Psoas muscle (tissue), 8 donors: ENCODE data around the gene SH3RF2. TPM values are rescaled to one million over a fixed set of nuclear protein-coding genes. Genes with fewer than 3 reads are reported as not detected.

Source experiments
- ATAC-seq, 4 donors: fragments of 200-7000 bp; cut with Tn5 transposase; one replicate each; pipeline ENCODE4 v1.9.1; 2020; ENCODE audit warnings: moderate library complexity in 3 of 4, mild to moderate bottlenecking in 2 of 4
- DNase-seq, 2 donors: peaks; one replicate each; pipeline ENCODE4 v3.0.0-alpha.2; 2020
- H3K27ac ChIP-seq: fragments of 200-600 bp; one replicate; pipeline ENCODE4 v1.8.0; 2022
- H3K27me3 ChIP-seq, 3 donors: fragments of 200-600 bp in 1 of 3; one replicate each; pipeline versions ENCODE4 v1.6.1 to v1.8.0; 2013 to 2022; ENCODE audit warnings: low read length in 2 of 3, mild to moderate bottlenecking in 2 of 3, moderate library complexity in 1 of 3; ENCODE audit not compliant: insufficient read depth in 3 of 3
- H3K36me3 ChIP-seq, 2 donors: fragments of 200-600 bp in 1 of 2; one replicate each; pipeline versions ENCODE4 v1.6.1 to v1.8.0; 2013 to 2022; ENCODE audit warnings: low read depth in 1 of 2, mild to moderate bottlenecking in 1 of 2, moderate library complexity in 1 of 2; ENCODE audit not compliant: insufficient read depth in 1 of 2
- H3K4me1 ChIP-seq: fragments of 200-600 bp; one replicate; pipeline ENCODE4 v1.8.0; 2022
- H3K4me3 ChIP-seq: fragments of 200-600 bp; one replicate; pipeline ENCODE4 v1.8.0; 2022; ENCODE audit warnings: mild to moderate bottlenecking
- H3K9me3 ChIP-seq: fragments of 200-600 bp; one replicate; pipeline ENCODE4 v1.8.0; 2022
- WGBS, 3 donors: extraction: QIAGEN DNeasy Blood & Tissue Kit; methylation state at CpG; one replicate each; pipeline versions ENCODE4 v1.1.6 to v1.1.7; 2013; 5-methylcytosine and 5-hydroxymethylcytosine counted together
- intact Hi-C, 2 donors: fragments of 100-400 bp; cut with DNase I; formaldehyde crosslinking; loops; one replicate each; pipeline versions ENCODE4 v1.11.0 to v1.14.2; 2022
- polyA plus RNA-seq, 3 donors: library from polyadenylated mRNA; stranded (reverse); fragments of 200-250 nt; gene quantifications; one replicate each; pipeline ENCODE4 v1.2.3, GENCODE V29; 2013
- total RNA-seq, 4 donors: library from RNA; stranded (reverse); fragmentation: NEBNext Ultra II Directional in 2 of 4; extraction: Animal tissue kit (Norgen Biotek cat#: 25700) in 2 of 4; gene quantifications; one replicate each; pipeline versions ENCODE4 v1.2.1 to v1.2.4, GENCODE V29; 2021 to 2023
- TF ChIP-seq, protein P1 (sequence below): fragments of 200-600 bp; IDR thresholded peaks from one replicate; pipeline ENCODE4 v1.8.0; 2022; ENCODE audit warnings: antibody characterized with exemption
- donor health status: healthy with polysubstance abuse.
- donor health status: DM: no; HTN: no; CAD: no; lungs with moderate emphysema.
- donor health status: Bipolar disorder and iron deficiency.
- donor health status: healthy.
- donor health status: DM: yes; HTN: yes; CAD: no.
- donor health status: DM: no; HTN: no; CAD: no.
- donor health status: DM: no; HTN: no; CAD: no.
- donor health status: DM: yes; HTN: yes; CAD: no.

The SH3RF2 gene
- total and polyA plus RNA-seq, 7 donors: 1.1 to 64.1 (median 24.3) TPM

DNA sequence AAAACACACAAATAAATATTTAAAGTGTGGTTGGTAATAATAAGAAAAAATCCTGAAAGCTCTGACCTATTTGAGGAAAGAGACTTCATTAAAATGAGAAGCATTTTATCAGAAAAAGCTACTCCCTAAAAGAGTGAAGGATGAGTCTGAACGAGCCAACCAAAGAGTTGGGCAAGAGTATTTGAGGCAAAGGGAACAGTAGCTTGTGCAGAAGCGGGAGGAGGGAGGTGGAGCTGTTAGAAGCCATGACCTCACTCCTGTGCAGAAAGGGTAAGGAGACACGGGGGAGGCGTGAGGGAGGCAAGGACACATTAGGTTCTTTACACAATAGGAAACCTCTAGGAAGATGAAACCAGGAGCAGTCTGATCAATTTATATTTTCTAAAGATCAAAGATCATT is 29.4 kb downstream of the SH3RF2 start:
- H3K4me1 ChIP-seq: no peaks in the 10 kb centered on the region
- TF ChIP-seq, protein P1, sequence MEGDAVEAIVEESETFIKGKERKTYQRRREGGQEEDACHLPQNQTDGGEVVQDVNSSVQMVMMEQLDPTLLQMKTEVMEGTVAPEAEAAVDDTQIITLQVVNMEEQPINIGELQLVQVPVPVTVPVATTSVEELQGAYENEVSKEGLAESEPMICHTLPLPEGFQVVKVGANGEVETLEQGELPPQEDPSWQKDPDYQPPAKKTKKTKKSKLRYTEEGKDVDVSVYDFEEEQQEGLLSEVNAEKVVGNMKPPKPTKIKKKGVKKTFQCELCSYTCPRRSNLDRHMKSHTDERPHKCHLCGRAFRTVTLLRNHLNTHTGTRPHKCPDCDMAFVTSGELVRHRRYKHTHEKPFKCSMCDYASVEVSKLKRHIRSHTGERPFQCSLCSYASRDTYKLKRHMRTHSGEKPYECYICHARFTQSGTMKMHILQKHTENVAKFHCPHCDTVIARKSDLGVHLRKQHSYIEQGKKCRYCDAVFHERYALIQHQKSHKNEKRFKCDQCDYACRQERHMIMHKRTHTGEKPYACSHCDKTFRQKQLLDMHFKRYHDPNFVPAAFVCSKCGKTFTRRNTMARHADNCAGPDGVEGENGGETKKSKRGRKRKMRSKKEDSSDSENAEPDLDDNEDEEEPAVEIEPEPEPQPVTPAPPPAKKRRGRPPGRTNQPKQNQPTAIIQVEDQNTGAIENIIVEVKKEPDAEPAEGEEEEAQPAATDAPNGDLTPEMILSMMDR: no peak
- H3K4me3 ChIP-seq: no peak overlapping the region
- DNase-seq (no peak), ATAC-seq (peak; percentile 59 to 89 (median 86))
- no peaks in the 10 kb centered on the region for H3K9me3 ChIP-seq
- WGBS, 3 donors: 48 to 66% (median 48%) methylated on average over 4 of the region's 4 CpGs
- H3K27ac ChIP-seq: no peak overlapping the region
- no peaks in the 10 kb centered on the region for H3K27me3 ChIP-seq
- no peaks in the 10 kb centered on the region for H3K36me3 ChIP-seq
- intact Hi-C loops: no loop called here

DNA sequence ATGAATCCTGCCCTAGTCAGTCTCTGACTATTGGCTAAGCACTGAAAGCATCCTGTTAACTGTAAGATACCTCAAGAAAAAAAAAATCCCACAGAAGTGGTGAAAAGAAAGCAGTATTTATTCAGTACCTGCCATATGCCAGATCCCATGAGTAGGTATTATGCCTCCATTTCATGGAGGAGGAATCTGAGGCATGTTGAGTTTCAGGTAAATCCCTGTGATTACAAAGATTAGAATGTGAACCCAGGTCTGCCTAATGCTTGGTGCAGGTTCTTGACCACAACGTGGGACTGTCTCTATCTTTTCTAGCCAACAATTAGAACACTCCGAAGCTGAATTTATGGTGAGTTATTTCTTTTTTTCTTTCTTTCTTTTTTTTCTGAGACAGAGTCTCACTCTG is 30.9 kb downstream of the SH3RF2 start:
- H3K4me3 ChIP-seq: no peak overlapping the region
- TF ChIP-seq, protein P1: no peak
- WGBS, 3 donors: 77 to 82% (median 81%) methylated on average over 2 of the region's 2 CpGs
- intact Hi-C loops: no loop called here
- H3K9me3 ChIP-seq: no peaks in the 10 kb centered on the region
- no peak for DNase-seq
- H3K27me3 ChIP-seq: no peaks in the 10 kb centered on the region
- no peaks in the 10 kb centered on the region for H3K36me3 ChIP-seq
- H3K4me1 ChIP-seq: no peaks in the 10 kb centered on the region
- H3K27ac ChIP-seq: no peak overlapping the region
- no peak for ATAC-seq

- no peaks in the 10 kb centered on the region for H3K36me3 ChIP-seq
- H3K4me1 ChIP-seq: no peaks in the 10 kb centered on the region
- TF ChIP-seq, protein P1: no peak
- no peaks in the 10 kb centered on the region for H3K9me3 ChIP-seq
- 53 to 65% (median 65%) methylated on average over 4 of the region's 4 CpGs for WGBS, 3 donors
- H3K4me3 ChIP-seq: no peak overlapping the region
- H3K27ac ChIP-seq: no peak overlapping the region
- no peaks in the 10 kb centered on the region for H3K27me3 ChIP-seq
- ATAC-seq (no peak), DNase-seq (no peak)
- intact Hi-C loops: no loop called here
These were observed 32.8 kb downstream of the SH3RF2 start for GRCh38 chr5:145968970-145969713.

- no peaks in the 10 kb centered on the region for H3K9me3 ChIP-seq
- H3K4me1 ChIP-seq: no peaks in the 10 kb centered on the region
- H3K36me3 ChIP-seq: no peaks in the 10 kb centered on the region
- H3K4me3 ChIP-seq: no peak overlapping the region
- DNase-seq: no peak
- intact Hi-C loops: no loop called here
- H3K27me3 ChIP-seq: no peaks in the 10 kb centered on the region
- no peak overlapping the region for H3K27ac ChIP-seq
- WGBS, 3 donors: 85 to 95% (median 93%) methylated on average over 2 of the region's 2 CpGs
- TF ChIP-seq, protein P1: no peak
- no peak for ATAC-seq
These were observed 33.3 kb downstream of the SH3RF2 start for GRCh38 chr5:145969714-145970092.

- Histone ChIP-seq H3K27me3 (no peaks in the 10 kb centered on the region), H3K4me1 (peaks cover 10% of the 10 kb centered on the region), H3K36me3 (no peaks in the 10 kb centered on the region), H3K27ac (peak overlapping the region; percentile 30), H3K4me3 (no peak overlapping the region), H3K9me3 (no peaks in the 10 kb centered on the region)
- intact Hi-C loops: no loop called here
- WGBS, 3 donors: 55 to 78% (median 58%) methylated on average over 2 of the region's 2 CpGs
- TF ChIP-seq, protein P1: no peak
- DNase-seq: no peak
- ATAC-seq: no peak
These were observed 34.7 kb downstream of the SH3RF2 start for GRCh38 chr5:145971108-145971507.
